ENCODE results near the gene HAUS3. TPM values are rescaled to one million over a fixed set of nuclear protein-coding genes. Genes with fewer than 3 reads are reported as not detected.
"Not testable (repeated sequence)": the region's sequence is repeated elsewhere in the genome, so short reads cannot be mapped to it uniquely, and the experiment has no call there.

The HAUS3 gene
- total and polyA plus RNA-seq, 7 donors = 4.2 to 16.1 (median 5.3) TPM

- intact Hi-C loops (cut with DNase I) = no loop called here
- 92% methylated on average over 44 of the region's 44 CpGs for WGBS, 3 donors
Observed at GRCh38 chr4:2275546-2276251, 33.8 kb upstream of the HAUS3 start.

GRCh38 chr4:2275044-2275397 is 33.1 kb upstream of the HAUS3 start:
- intact Hi-C loops (cut with DNase I) = not testable (repeated sequence)

More at GRCh38 chr4:2275546-2276251, 33.8 kb upstream of the HAUS3 start:
- no peak overlapping the region for H3K27ac ChIP-seq
- no peaks in the 10 kb centered on the region for H3K9me3 ChIP-seq
- no peak for TF ChIP-seq CTCF (IDR thresholded peaks at IDR 0.05)
- no peak for ATAC-seq
- peak; percentile 10 to 42 for DNase-seq
- no peaks in the 10 kb centered on the region for H3K36me3 ChIP-seq (ENCODE audit: insufficient read depth in 1 of 2, low read depth in 1 of 2)
- no peak overlapping the region for H3K4me3 ChIP-seq
- peaks cover 7% of the 10 kb centered on the region for H3K4me1 ChIP-seq
- no peaks in the 10 kb centered on the region for H3K27me3 ChIP-seq (ENCODE audit: insufficient read depth in 3 of 3, low read length in 2 of 3)

GRCh38 chr4:2274320-2275043 is 32.6 kb upstream of the HAUS3 start:
- ATAC-seq (no peak), DNase-seq (no peak)
- Histone ChIP-seq H3K36me3 (ENCODE audit: insufficient read depth in 1 of 2, low read depth in 1 of 2) (no peaks in the 10 kb centered on the region), H3K27ac (no peak overlapping the region), H3K9me3 (no peaks in the 10 kb centered on the region), H3K4me3 (no peak overlapping the region), H3K27me3 (ENCODE audit: insufficient read depth in 3 of 3, low read length in 2 of 3) (no peaks in the 10 kb centered on the region), H3K4me1 (peaks cover 19% of the 10 kb centered on the region)
- TF ChIP-seq CTCF (IDR thresholded peaks at IDR 0.05) = no peak
- WGBS, 3 donors = 82 to 88% (median 85%) methylated on average over 20 to 21 of the region's 21 CpGs
- intact Hi-C loops (cut with DNase I) = no loop called here

More at GRCh38 chr4:2275044-2275397, 33.1 kb upstream of the HAUS3 start:
- not testable (repeated sequence) for H3K9me3 ChIP-seq; H3K27me3 ChIP-seq (ENCODE audit: insufficient read depth in 3 of 3, low read length in 2 of 3); ATAC-seq; DNase-seq; H3K4me3 ChIP-seq; H3K27ac ChIP-seq; H3K36me3 ChIP-seq (ENCODE audit: insufficient read depth in 1 of 2, low read depth in 1 of 2)
- WGBS, 3 donors = 91 to 96% (median 95%) methylated on average over 9 to 10 of the region's 10 CpGs
- H3K4me1 ChIP-seq = peaks cover 14% of the 10 kb centered on the region

- intact Hi-C loops (cut with DNase I) = no loop called here
- Histone ChIP-seq H3K27ac (no peak overlapping the region), H3K36me3 (ENCODE audit: insufficient read depth in 1 of 2, low read depth in 1 of 2) (no peaks in the 10 kb centered on the region), H3K27me3 (ENCODE audit: insufficient read depth in 3 of 3, low read length in 2 of 3) (no peaks in the 10 kb centered on the region), H3K4me1 (peaks cover 26% of the 10 kb centered on the region), H3K9me3 (no peaks in the 10 kb centered on the region), H3K4me3 (no peak overlapping the region)
- 78 to 86% (median 84%) methylated on average over 24 of the region's 24 CpGs for WGBS, 3 donors
- ATAC-seq = no peak
- DNase-seq = peak; percentile 8 to 40
- no peak for TF ChIP-seq CTCF (IDR thresholded peaks at IDR 0.05)
Observed at GRCh38 chr4:2273657-2274319, 31.9 kb upstream of the HAUS3 start.

- Histone ChIP-seq H3K27me3 (ENCODE audit: insufficient read depth in 3 of 3, low read length in 2 of 3) (no peaks in the 10 kb centered on the region), H3K27ac (no peak overlapping the region), H3K4me1 (peaks cover 32% of the 10 kb centered on the region), H3K36me3 (ENCODE audit: insufficient read depth in 1 of 2, low read depth in 1 of 2) (no peaks in the 10 kb centered on the region), H3K4me3 (no peak overlapping the region), H3K9me3 (no peaks in the 10 kb centered on the region)
- no peak for TF ChIP-seq CTCF (IDR thresholded peaks at IDR 0.05)
- ATAC-seq = no peak
- intact Hi-C loops (cut with DNase I) = no loop called here
- no peak for DNase-seq
- WGBS, 3 donors = 80 to 89% (median 86%) methylated on average over 14 to 15 of the region's 15 CpGs
Observed at GRCh38 chr4:2273221-2273620, 31.3 kb upstream of the HAUS3 start.

All from psoas muscle (tissue), 8 donors.